ENCODE results near the gene OCA2. TPM values are rescaled to one million over a fixed set of nuclear protein-coding genes. Genes with fewer than 3 reads are reported as not detected.

OCA2 gene
- polyA plus RNA-seq, 1 donor (not counting 4 experiments of a cell fraction or from before 2014, with no cell fraction given) = 0.05 TPM

DNA sequence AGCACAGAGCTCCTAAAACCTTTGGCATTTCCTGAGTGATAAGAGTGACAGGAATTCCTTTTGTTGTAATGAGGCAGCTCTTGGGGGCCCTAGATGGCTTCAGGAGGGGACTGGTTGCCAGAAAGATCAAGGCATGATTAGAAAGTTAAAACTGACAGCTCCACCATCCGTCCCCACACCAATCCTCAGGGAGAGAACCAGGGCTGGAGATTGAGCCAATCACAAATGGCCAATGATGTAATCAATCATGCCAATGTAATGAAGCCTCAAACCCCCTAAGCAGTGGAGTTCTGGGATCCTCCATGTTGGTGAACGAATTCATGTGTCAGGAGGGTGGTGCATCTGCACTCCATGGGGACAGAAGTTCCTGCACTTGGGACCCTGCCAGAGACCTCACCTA lies 265.1 kb downstream of the OCA2 start:
- no peaks in the 10 kb centered on the region for H3K27me3 ChIP-seq (ENCODE audit: control insufficient read depth, extremely low read depth, insufficient read depth, low read length)
- TF ChIP-seq EZH2 (IDR thresholded peaks at IDR 0.05; ENCODE audit: low read length) (no peak), CTCF (optimal IDR thresholded peaks at IDR 0.05 in 1 of 3, IDR thresholded peaks at IDR 0.05 in 1 of 3, conservative IDR thresholded peaks at IDR 0.05 in 1 of 3; ENCODE audit: extremely low read depth in 1 of 3, insufficient read depth in 2 of 3, low read length in 3 of 3) (no peak)
- H3K36me3 ChIP-seq (ENCODE audit: control insufficient read depth in 2 of 2, extremely low read depth in 1 of 2, insufficient read depth in 2 of 2, low read length in 2 of 2) = no peaks in the 10 kb centered on the region
- dilution Hi-C loops (cut with MboI; ENCODE audit: extremely low pct_ligation_motif_present, low sequenced_read_pairs) = no loop called here
- H3K4me2 ChIP-seq (ENCODE audit: control insufficient read depth, extremely low read depth, insufficient read depth, low read depth, low read length) = no peak overlapping the region
- H3K4me1 ChIP-seq (ENCODE audit: control insufficient read depth, extremely low read depth, insufficient read depth, low read length) = no peaks in the 10 kb centered on the region
- H3K9me3 ChIP-seq (ENCODE audit: control insufficient read depth, low read depth, low read length) = no peaks in the 10 kb centered on the region
- no peaks in the 10 kb centered on the region for H4K20me1 ChIP-seq (ENCODE audit: control insufficient read depth, extremely low read depth, insufficient read depth, low read length)
- H3K9ac ChIP-seq (ENCODE audit: control insufficient read depth, extremely low read depth, insufficient read depth, low read length) = no peak overlapping the region
- FAIRE-seq (no peak), DNase-seq (ENCODE audit: low read depth, low spot score) (no peak)
- H2AFZ ChIP-seq (ENCODE audit: control insufficient read depth, low read length) = no peak overlapping the region
- no peaks in the 10 kb centered on the region for H3K79me2 ChIP-seq (ENCODE audit: control insufficient read depth, insufficient read depth, low read length)
- no peaks in the 10 kb centered on the region for H3K9me1 ChIP-seq (ENCODE audit: control insufficient read depth, extremely low read depth, insufficient read depth, low read length)
- H3K4me3 ChIP-seq (ENCODE audit: control insufficient read depth in 2 of 3, extremely low read depth in 1 of 3, insufficient read depth in 2 of 3, low read depth in 1 of 3, low read length in 3 of 3) = no peak overlapping the region
- H3K27ac ChIP-seq (ENCODE audit: control insufficient read depth, insufficient read depth, low read length) = no peak overlapping the region

- no peaks in the 10 kb centered on the region for H3K9me3 ChIP-seq (ENCODE audit: control insufficient read depth, low read depth, low read length)
Measured at GRCh38 chr15:27833178-27833577, 265.9 kb downstream of the OCA2 start.

More at GRCh38 chr15:27833178-27833577, 265.9 kb downstream of the OCA2 start:
- Histone ChIP-seq H3K9ac (ENCODE audit: control insufficient read depth, extremely low read depth, insufficient read depth, low read length) (no peak overlapping the region), H3K9me1 (ENCODE audit: control insufficient read depth, extremely low read depth, insufficient read depth, low read length) (no peaks in the 10 kb centered on the region), H3K27ac (ENCODE audit: control insufficient read depth, insufficient read depth, low read length) (no peak overlapping the region), H3K79me2 (ENCODE audit: control insufficient read depth, insufficient read depth, low read length) (no peaks in the 10 kb centered on the region), H4K20me1 (ENCODE audit: control insufficient read depth, extremely low read depth, insufficient read depth, low read length) (no peaks in the 10 kb centered on the region), H3K4me2 (ENCODE audit: control insufficient read depth, extremely low read depth, insufficient read depth, low read depth, low read length) (no peak overlapping the region), H3K4me1 (ENCODE audit: control insufficient read depth, extremely low read depth, insufficient read depth, low read length) (no peaks in the 10 kb centered on the region), H3K4me3 (ENCODE audit: control insufficient read depth in 2 of 3, extremely low read depth in 1 of 3, insufficient read depth in 2 of 3, low read depth in 1 of 3, low read length in 3 of 3) (no peak overlapping the region), H2AFZ (ENCODE audit: control insufficient read depth, low read length) (no peak overlapping the region), H3K36me3 (ENCODE audit: control insufficient read depth in 2 of 2, extremely low read depth in 1 of 2, insufficient read depth in 2 of 2, low read length in 2 of 2) (no peaks in the 10 kb centered on the region), H3K27me3 (ENCODE audit: control insufficient read depth, extremely low read depth, insufficient read depth, low read length) (no peaks in the 10 kb centered on the region)
- FAIRE-seq (no peak), DNase-seq (ENCODE audit: low read depth, low spot score) (no peak)
- no peak for TF ChIP-seq CTCF (optimal IDR thresholded peaks at IDR 0.05 in 1 of 3, IDR thresholded peaks at IDR 0.05 in 1 of 3, conservative IDR thresholded peaks at IDR 0.05 in 1 of 3; ENCODE audit: extremely low read depth in 1 of 3, insufficient read depth in 2 of 3, low read length in 3 of 3)
- no peak for TF ChIP-seq EZH2 (IDR thresholded peaks at IDR 0.05; ENCODE audit: low read length)
- dilution Hi-C loops (cut with MboI; ENCODE audit: extremely low pct_ligation_motif_present, low sequenced_read_pairs) = no loop called here
